Osteoblast (primary cell): ENCODE data around the gene AVP. TPM values are rescaled to one million over a fixed set of nuclear protein-coding genes. Genes with fewer than 3 reads are reported as not detected.
A peak's percentile ranks its signal among the peaks of the same experiment; 100 is the strongest.

Experiments
- DNase-seq: peaks from one replicate; pipeline ENCODE4 v3.0.0; 2011; ENCODE audit warnings: low spot score, mixed read lengths; ENCODE audit not compliant: insufficient read length; ENCODE audit errors: missing footprints
- H2AFZ ChIP-seq: 2 replicates; pipeline ENCODE4 v1.6.0; 2011; ENCODE audit warnings: mild to moderate bottlenecking, low read length
- H3K27ac ChIP-seq: 2 replicates; pipeline ENCODE4 v1.5.1; 2011; ENCODE audit warnings: mild to moderate bottlenecking, low read depth, low read length, moderate library complexity
- H3K27me3 ChIP-seq: 2 replicates; pipeline ENCODE4 v1.6.0; 2012; ENCODE audit warnings: mild to moderate bottlenecking, control low read depth, inconsistent platforms, low read length, moderate library complexity; ENCODE audit not compliant: insufficient read depth
- H3K36me3 ChIP-seq: 2 replicates; pipeline ENCODE4 v1.5.1; 2011; ENCODE audit warnings: mild to moderate bottlenecking, low read length, control low read depth, moderate library complexity; ENCODE audit not compliant: insufficient read depth
- H3K4me1 ChIP-seq: 2 replicates; pipeline ENCODE4 v1.5.1; 2011; ENCODE audit warnings: mild to moderate bottlenecking, low read length, control low read depth, moderate library complexity; ENCODE audit not compliant: insufficient read depth
- H3K4me2 ChIP-seq: 2 replicates; pipeline ENCODE4 v1.6.0; 2011; ENCODE audit warnings: mild to moderate bottlenecking, low read length; ENCODE audit not compliant: insufficient read depth
- H3K4me3 ChIP-seq: fragments of 200-600 bp; sonication (generic); 3 replicates; pipeline ENCODE4 v1.5.1; 2012; ENCODE audit warnings: mild to moderate bottlenecking, low read length, inconsistent platforms; ENCODE audit not compliant: insufficient read depth
- H3K79me2 ChIP-seq: 2 replicates; pipeline ENCODE4 v1.6.0; 2012; ENCODE audit warnings: mild to moderate bottlenecking, low read length, control low read depth, inconsistent platforms; ENCODE audit not compliant: insufficient read depth
- H3K9me3 ChIP-seq: 2 replicates; pipeline ENCODE4 v1.5.1; 2011; ENCODE audit warnings: low read depth, low read length, control low read depth
- H4K20me1 ChIP-seq: 2 replicates; pipeline ENCODE4 v1.6.0; 2012; ENCODE audit warnings: mild to moderate bottlenecking, low read length, control low read depth; ENCODE audit not compliant: insufficient read depth
- CTCF ChIP-seq: IDR thresholded peaks from 2 replicates; pipeline ENCODE4 v1.5.1; 2011; ENCODE audit warnings: mild to moderate bottlenecking, low read depth, low read length, moderate library complexity; ENCODE audit errors: extremely low read depth
- total RNA-seq: library from RNA; depleted of rRNA; stranded (reverse); fragments of >200 nt; gene quantifications from 2 replicates; pipeline ENCODE4 v1.2.3, GENCODE V29; 2012

AVP gene
- total RNA-seq, 1 donor, result not detected

- H3K36me3 ChIP-seq, result peaks cover 23% of the 10 kb centered on the region
- H3K79me2 ChIP-seq, result peaks cover 11% of the 10 kb centered on the region
- H3K4me2 ChIP-seq, result no peak overlapping the region
- H2AFZ ChIP-seq, result no peak overlapping the region
- H3K27me3 ChIP-seq, result no peaks in the 10 kb centered on the region
- no peak for TF ChIP-seq CTCF
- H3K4me1 ChIP-seq, result peaks cover 5% of the 10 kb centered on the region
- no peaks in the 10 kb centered on the region for H3K9me3 ChIP-seq
- H3K4me3 ChIP-seq, result no peak overlapping the region
- H3K27ac ChIP-seq, result no peak overlapping the region
- no peak for DNase-seq
- H4K20me1 ChIP-seq, result no peaks in the 10 kb centered on the region
Measured at GRCh38 chr20:3047486-3048419, 36.8 kb downstream of the AVP start.

GRCh38 chr20:3046677-3047462 lies 37.7 kb downstream of the AVP start:
- no peak for TF ChIP-seq CTCF
- Histone ChIP-seq H3K4me3 (peak overlapping the region; percentile 94), H3K27ac (peak overlapping the region; percentile 0), H3K4me2 (peak overlapping the region; percentile 81), H4K20me1 (no peaks in the 10 kb centered on the region), H3K79me2 (peaks cover 11% of the 10 kb centered on the region), H3K27me3 (no peaks in the 10 kb centered on the region), H3K36me3 (peaks cover 23% of the 10 kb centered on the region), H3K4me1 (peaks cover 11% of the 10 kb centered on the region), H3K9me3 (no peaks in the 10 kb centered on the region), H2AFZ (peak overlapping the region; percentile 69)
- no peak for DNase-seq

- Histone ChIP-seq H2AFZ (peak within 1 kb of the TSS; percentile 72), H4K20me1 (no peaks in the 10 kb centered on the region), H3K4me2 (peak within 1 kb of the TSS; percentile 81), H3K27ac (peak within 1 kb of the TSS; percentile 80), H3K79me2 (peaks cover 11% of the 10 kb centered on the region), H3K9me3 (no peaks in the 10 kb centered on the region), H3K4me1 (peaks cover 15% of the 10 kb centered on the region), H3K4me3 (peak within 1 kb of the TSS; percentile 94), H3K36me3 (peaks cover 23% of the 10 kb centered on the region), H3K27me3 (no peaks in the 10 kb centered on the region)
- DNase-seq, result peak; percentile 99
- no peak for TF ChIP-seq CTCF
Measured at GRCh38 chr20:3045816-3046676, 38.5 kb downstream of the AVP start, which contains the start of gene MRPS26. MRPS26 (plus strand) TSS chr20:3046052; CDS start chr20:3046069, 17 bp downstream.
